LNCAP (cell line): ENCODE results near the gene F2.

Experiments
- TF ChIP-seq, protein P1 (sequence below): fragments of 450-650 bp; IDR thresholded peaks from 2 replicates; pipeline ENCODE4 v1.5.1; 2017; ENCODE audit warnings: mild to moderate bottlenecking

F2 gene

DNA sequence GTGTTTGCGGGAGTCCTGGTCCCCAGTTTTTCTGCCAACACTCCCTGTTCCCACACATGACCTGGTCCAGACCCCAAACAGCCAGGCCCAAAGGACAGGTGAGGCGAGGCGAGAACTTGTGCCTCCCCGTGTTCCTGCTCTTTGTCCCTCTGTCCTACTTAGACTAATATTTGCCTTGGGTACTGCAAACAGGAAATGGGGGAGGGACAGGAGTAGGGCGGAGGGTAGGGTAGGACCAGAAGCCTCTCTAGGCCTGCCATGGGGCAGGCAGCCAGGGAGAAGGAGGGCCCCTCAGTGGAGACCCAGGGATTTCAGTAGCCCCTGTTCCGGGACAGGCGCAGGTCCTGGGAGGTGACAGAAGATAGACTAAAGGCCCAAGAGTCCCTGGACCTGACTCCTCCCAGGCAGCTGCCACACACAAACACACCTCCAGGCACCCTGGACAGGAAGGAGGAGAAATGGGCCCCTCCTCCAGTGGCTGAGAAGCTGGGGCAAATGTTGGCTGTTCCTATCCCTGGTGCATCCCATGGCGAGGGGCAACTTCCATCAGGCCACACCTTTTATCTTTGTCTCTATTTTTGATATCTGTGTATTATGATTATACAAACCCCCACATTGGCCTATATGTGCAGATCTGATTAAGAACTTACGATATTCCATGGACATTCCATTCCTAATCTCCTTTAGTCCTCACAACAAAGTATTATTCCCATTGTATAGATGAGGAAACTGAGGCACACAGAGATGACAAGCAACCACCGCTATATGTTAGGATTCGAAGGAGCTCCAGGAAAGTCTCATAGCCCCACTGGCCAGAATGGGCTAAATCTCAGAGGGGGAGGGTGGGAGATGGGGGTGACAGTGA lies 626 bp upstream of the F2 start:
- TF ChIP-seq, protein P1, sequence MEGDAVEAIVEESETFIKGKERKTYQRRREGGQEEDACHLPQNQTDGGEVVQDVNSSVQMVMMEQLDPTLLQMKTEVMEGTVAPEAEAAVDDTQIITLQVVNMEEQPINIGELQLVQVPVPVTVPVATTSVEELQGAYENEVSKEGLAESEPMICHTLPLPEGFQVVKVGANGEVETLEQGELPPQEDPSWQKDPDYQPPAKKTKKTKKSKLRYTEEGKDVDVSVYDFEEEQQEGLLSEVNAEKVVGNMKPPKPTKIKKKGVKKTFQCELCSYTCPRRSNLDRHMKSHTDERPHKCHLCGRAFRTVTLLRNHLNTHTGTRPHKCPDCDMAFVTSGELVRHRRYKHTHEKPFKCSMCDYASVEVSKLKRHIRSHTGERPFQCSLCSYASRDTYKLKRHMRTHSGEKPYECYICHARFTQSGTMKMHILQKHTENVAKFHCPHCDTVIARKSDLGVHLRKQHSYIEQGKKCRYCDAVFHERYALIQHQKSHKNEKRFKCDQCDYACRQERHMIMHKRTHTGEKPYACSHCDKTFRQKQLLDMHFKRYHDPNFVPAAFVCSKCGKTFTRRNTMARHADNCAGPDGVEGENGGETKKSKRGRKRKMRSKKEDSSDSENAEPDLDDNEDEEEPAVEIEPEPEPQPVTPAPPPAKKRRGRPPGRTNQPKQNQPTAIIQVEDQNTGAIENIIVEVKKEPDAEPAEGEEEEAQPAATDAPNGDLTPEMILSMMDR, result no peak

DNA sequence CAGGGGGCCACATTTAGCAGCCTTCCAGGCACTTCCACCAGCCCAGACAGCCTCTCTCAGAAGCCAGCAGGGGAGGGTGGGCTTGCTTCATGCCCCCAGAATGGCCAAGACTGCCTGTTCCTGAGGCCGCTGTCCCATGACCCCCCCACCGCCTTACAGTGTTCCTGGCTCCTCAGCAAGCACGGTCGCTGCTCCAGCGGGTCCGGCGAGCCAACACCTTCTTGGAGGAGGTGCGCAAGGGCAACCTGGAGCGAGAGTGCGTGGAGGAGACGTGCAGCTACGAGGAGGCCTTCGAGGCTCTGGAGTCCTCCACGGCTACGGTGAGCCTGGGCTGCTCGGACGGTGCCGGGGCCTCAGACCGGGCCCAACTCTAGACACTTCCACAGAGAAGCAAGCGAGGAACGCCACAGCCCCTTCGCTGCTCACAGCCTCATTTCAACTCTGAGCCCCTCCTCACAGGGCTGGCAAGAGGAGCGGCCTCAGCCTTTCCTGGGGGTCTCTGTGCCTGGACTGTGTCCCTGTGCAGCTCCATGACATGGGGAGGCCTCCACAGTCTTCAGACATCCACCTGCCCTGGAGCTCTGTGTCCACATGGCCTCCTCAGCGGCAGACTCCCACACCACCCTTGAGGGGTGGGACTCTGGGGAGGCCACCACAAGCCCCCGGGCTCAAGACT lies 668 bp downstream of the F2 start:
- TF ChIP-seq, protein P1, result no peak

DNA sequence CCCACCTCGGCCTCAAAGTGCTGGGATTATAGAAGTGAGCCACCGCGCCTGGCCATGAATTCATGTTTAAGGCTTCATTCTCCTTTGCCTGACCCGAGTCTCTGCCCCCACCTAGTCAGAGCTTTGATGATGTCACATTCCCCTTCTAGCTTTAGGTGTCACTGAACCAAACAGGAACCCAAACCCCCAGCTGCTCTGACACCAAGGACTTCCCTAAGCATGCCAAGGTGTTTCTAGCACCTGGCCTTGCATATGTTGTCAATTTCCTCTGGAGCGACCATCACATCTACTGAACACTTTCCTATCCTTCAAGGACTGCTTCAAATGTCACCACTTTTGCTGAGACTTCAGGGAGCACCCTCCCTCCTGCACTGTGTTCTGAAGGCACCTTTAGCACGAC lies 2.3 kb downstream of the F2 start:
- TF ChIP-seq, protein P1, result no peak

DNA sequence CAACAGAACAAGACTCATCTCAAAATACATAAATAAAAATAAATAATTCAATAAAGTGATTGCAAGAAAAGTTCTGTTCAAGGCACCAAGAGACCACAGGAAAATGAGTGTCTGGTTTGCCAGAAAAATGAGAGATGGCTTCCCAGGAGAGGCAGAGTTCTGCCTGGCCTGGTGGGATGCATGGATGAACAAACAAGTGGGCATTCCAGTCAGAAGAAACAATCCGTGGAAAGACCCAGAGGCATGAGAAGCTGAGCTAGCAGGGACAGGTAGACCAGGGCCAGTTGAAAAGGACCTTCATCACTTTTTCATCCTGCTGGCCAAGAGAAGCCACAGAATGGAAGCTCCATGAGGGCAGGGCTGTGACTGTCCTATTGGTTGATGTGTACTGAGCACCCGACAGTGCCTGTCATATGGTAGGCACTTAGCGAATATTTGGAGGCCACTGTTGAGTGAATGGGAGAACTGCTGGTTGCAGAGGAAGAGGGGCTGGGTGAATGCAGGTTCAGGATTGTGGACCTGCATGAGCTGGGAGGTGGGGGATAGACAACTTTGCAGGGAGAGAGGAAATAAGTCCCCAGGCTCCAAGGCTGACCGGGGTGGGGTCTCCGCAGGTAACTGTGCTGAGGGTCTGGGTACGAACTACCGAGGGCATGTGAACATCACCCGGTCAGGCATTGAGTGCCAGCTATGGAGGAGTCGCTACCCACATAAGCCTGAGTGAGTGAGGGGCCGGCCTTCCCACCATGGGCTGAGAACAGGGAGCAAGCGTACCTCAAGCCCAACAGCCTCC lies 3.7 kb downstream of the F2 start:
- TF ChIP-seq, protein P1, result no peak

DNA sequence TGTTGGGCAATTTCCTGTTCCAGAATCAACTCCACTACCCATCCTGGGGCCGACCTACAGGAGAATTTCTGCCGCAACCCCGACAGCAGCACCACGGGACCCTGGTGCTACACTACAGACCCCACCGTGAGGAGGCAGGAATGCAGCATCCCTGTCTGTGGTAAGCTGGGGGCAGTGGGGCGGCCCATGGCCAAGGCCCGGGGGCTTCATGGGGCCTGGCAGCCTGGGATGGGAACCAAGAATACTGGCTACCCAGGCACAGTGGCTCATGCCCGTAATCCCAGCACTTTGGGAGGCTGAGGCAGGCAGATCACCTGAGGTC lies 4.3 kb downstream of the F2 start:
- TF ChIP-seq, protein P1, result no peak

DNA sequence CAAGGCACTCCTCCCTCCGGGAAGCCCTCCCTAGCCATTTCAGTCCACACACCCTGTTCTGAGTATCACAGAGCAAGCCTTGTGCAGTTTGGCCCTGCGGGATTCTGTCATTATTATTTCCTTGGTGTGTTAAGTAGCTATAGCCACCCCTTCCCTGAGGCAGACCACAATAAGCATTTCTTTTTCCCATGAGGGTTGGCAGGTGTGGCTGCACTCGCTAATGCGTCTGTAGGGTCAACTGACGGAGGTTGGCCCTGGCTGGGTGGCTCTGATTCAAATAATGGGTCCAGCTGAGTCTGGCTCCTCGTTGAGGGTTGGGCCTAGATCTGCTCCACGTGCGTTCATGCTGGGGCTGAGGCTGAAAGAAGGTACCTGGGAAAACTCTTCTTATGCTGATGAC lies 5.1 kb downstream of the F2 start:
- TF ChIP-seq, protein P1, result no peak

DNA sequence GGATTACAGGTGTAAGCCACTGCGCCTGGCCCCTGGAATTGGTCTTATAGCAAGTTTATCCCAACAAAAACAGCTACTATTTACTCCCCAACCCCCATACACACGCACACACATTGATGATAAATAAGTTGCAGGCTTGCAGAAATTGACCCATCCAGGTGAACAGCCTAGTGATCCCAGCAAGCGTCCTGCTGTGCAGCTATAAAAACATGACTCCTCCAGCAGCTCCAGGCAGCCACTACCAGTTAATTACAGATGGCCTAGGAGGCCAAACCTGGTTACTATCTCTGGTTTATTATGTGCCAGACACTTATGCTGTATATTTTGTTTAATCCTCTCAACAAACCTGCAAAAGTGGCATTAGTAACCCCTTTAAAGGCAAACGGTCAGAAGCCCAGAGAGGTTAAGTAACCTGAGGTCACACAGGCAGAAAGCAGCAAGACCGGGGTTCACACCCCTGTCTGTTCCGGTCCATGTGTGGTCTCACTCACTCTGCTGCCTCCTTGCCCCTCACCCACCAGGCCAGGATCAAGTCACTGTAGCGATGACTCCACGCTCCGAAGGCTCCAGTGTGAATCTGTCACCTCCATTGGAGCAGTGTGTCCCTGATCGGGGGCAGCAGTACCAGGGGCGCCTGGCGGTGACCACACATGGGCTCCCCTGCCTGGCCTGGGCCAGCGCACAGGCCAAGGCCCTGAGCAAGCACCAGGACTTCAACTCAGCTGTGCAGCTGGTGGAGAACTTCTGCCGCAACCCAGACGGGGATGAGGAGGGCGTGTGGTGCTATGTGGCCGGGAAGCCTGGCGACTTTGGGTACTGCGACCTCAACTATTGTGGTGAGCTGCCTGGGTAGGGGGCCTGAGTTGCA lies 6.6 kb downstream of the F2 start:
- TF ChIP-seq, protein P1, result no peak
